HEK293 (cell line): ENCODE measurements around the gene KBTBD12.

Source experiments
- CTCF ChIA-PET: fragments of 350-600 bp; formaldehyde crosslinking; extraction: SDS; loops from one replicate; lab custom pipeline; 2021; ENCODE audit warnings: antibody characterized with exemption; lab: Yijun Ruan, JAX
- POLR2A ChIA-PET: fragments of 300-600 bp; formaldehyde crosslinking; extraction: SDS; loops from one replicate; lab custom pipeline; 2020; ENCODE audit warnings: antibody characterized with exemption, inconsistent platforms; lab: Yijun Ruan, JAX
- H3K27ac ChIP-seq: fragments of 200-500 bp; sonication (Bioruptor generic); 2 replicates; pipeline ENCODE4 v1.5.1; 2014; ENCODE audit warnings: low read depth, low read length, control low read depth, inconsistent platforms; ENCODE audit errors: extremely low read depth
- H3K36me3 ChIP-seq, 2 experiments: fragments of 200-500 bp in 1 of 2; sonication (Bioruptor generic) in 1 of 2; 1 replicate in 1 of 2; 2 replicates in 1 of 2; pipeline ENCODE4 v1.5.1; 2014 to 2017; ENCODE audit warnings: inconsistent platforms in 2 of 2, low read length in 2 of 2; ENCODE audit not compliant: control insufficient read depth in 2 of 2, insufficient read depth in 1 of 2
- H3K4me1 ChIP-seq: fragments of 200-500 bp; sonication (Bioruptor generic); 2 replicates; pipeline ENCODE4 v1.5.1; 2014; ENCODE audit warnings: mild to moderate bottlenecking, low read length, inconsistent platforms; ENCODE audit not compliant: control insufficient read depth, insufficient read depth
- H3K4me3 ChIP-seq: 2 replicates; pipeline ENCODE4 v1.5.1; 2011; ENCODE audit warnings: low read depth, mild to moderate bottlenecking, control low read depth, low read length, moderate library complexity
- H3K9me3 ChIP-seq: fragments of 200-500 bp; sonication (Bioruptor generic); 2 replicates; pipeline ENCODE4 v1.5.1; 2014; ENCODE audit warnings: low read depth, low read length, inconsistent platforms; ENCODE audit not compliant: control insufficient read depth, insufficient read depth
- BCL11B ChIP-seq: fragments of 450-650 bp; formaldehyde crosslinking; IDR thresholded peaks from 2 replicates; pipeline ENCODE4 v1.5.1; 2016; ENCODE audit warnings: low read depth, missing biosample characterization, missing genetic modification characterization
- HOXD13 ChIP-seq: sonication (generic); formaldehyde crosslinking; IDR thresholded peaks from 2 replicates; pipeline ENCODE4 v1.8.0; 2022; ENCODE audit warnings: missing genetic modification reagents, borderline replicate concordance
- KLF7 ChIP-seq: fragments of 450-650 bp; formaldehyde crosslinking; IDR thresholded peaks from 2 replicates; pipeline ENCODE4 v1.5.1; 2016; ENCODE audit warnings: missing biosample characterization, missing genetic modification characterization, borderline replicate concordance
- MEIS1 ChIP-seq: sonication (generic); formaldehyde crosslinking; IDR thresholded peaks from 2 replicates; pipeline ENCODE4 v1.8.1; 2022; ENCODE audit warnings: missing genetic modification reagents, mild to moderate bottlenecking, borderline replicate concordance
- PRDM2 ChIP-seq: fragments of 450-650 bp; formaldehyde crosslinking; IDR thresholded peaks from 2 replicates; pipeline ENCODE4 v1.5.1; 2016; ENCODE audit warnings: missing biosample characterization, missing genetic modification characterization, borderline replicate concordance
- SP2 ChIP-seq: fragments of 450-650 bp; formaldehyde crosslinking; IDR thresholded peaks from 2 replicates; pipeline ENCODE4 v1.5.1; 2016; ENCODE audit warnings: missing biosample characterization, missing genetic modification characterization
- YY2 ChIP-seq: fragments of 450-650 bp; formaldehyde crosslinking; IDR thresholded peaks from 2 replicates; pipeline ENCODE4 v1.5.1; 2016; ENCODE audit warnings: missing biosample characterization, missing genetic modification characterization
- ZBTB17 ChIP-seq: fragments of 450-650 bp; formaldehyde crosslinking; IDR thresholded peaks from 2 replicates; pipeline ENCODE4 v1.5.1; 2016; ENCODE audit warnings: missing biosample characterization, missing genetic modification characterization
- ZNF18 ChIP-seq: fragments of 450-650 bp; formaldehyde crosslinking; IDR thresholded peaks from 2 replicates; pipeline ENCODE4 v1.5.1; 2016; ENCODE audit warnings: missing biosample characterization, missing genetic modification characterization
- ZNF223 ChIP-seq: fragments of 450-650 bp; formaldehyde crosslinking; IDR thresholded peaks from 2 replicates; pipeline ENCODE4 v1.5.1; 2016; ENCODE audit warnings: missing biosample characterization, missing genetic modification characterization
- ZNF394 ChIP-seq: fragments of 450-650 bp; formaldehyde crosslinking; IDR thresholded peaks from 2 replicates; pipeline ENCODE4 v1.5.1; 2016; ENCODE audit warnings: missing biosample characterization, missing genetic modification characterization, mild to moderate bottlenecking, moderate library complexity, borderline replicate concordance
- ZNF473 ChIP-seq: fragments of 450-650 bp; formaldehyde crosslinking; IDR thresholded peaks from 2 replicates; pipeline ENCODE4 v1.5.1; 2017; ENCODE audit warnings: missing biosample characterization, missing genetic modification characterization
- ZNF501 ChIP-seq: fragments of 450-650 bp; formaldehyde crosslinking; IDR thresholded peaks from 2 replicates; pipeline ENCODE4 v1.5.1; 2016; ENCODE audit warnings: missing biosample characterization, missing genetic modification characterization
- ZNF544 ChIP-seq: fragments of 450-650 bp; formaldehyde crosslinking; IDR thresholded peaks from 2 replicates; pipeline ENCODE4 v1.5.0; 2017; ENCODE audit warnings: missing biosample characterization, missing genetic modification characterization
- ZNF549 ChIP-seq: fragments of 450-650 bp; IDR thresholded peaks from 2 replicates; pipeline ENCODE4 v1.5.1; 2018; ENCODE audit warnings: missing biosample characterization, missing genetic modification characterization, mild to moderate bottlenecking, inconsistent platforms, moderate library complexity
- ZNF600 ChIP-seq: fragments of 450-650 bp; formaldehyde crosslinking; IDR thresholded peaks from 2 replicates; pipeline ENCODE4 v1.5.1; 2016; ENCODE audit warnings: missing biosample characterization, missing genetic modification characterization
- ZNF768 ChIP-seq: fragments of 450-650 bp; formaldehyde crosslinking; IDR thresholded peaks from 2 replicates; pipeline ENCODE4 v1.5.1; 2018; ENCODE audit warnings: missing biosample characterization, mild to moderate bottlenecking, missing genetic modification characterization
- TF ChIP-seq, protein P1 (sequence below): fragments of 450-650 bp; formaldehyde crosslinking; IDR thresholded peaks from 2 replicates; pipeline ENCODE4 v1.5.1; 2016; ENCODE audit warnings: missing biosample characterization, missing genetic modification characterization, low read depth
- TF ChIP-seq, protein P2 (sequence below): fragments of 450-650 bp; formaldehyde crosslinking; conservative IDR thresholded peaks from 2 replicates; pipeline ENCODE4 v1.5.1; 2016; ENCODE audit warnings: low read depth, missing biosample characterization, missing genetic modification characterization

The KBTBD12 gene

GRCh38 chr3:128014548-128014947 lies 99.5 kb downstream of the KBTBD12 start:
- H3K4me3 ChIP-seq: no peak overlapping the region
- POLR2A ChIA-PET: no interaction called here
- no peaks in the 10 kb centered on the region for H3K4me1 ChIP-seq
- CTCF ChIA-PET: no interaction called here
- TF ChIP-seq ZNF394 (tag by site-specific recombination) (no peak), ZNF501 (no peak), ZNF549 (tag by site-specific recombination) (no peak), ZNF768 (tag by site-specific recombination) (no peak), ZNF544 (tag by site-specific recombination) (no peak), KLF7 (tag by site-specific recombination) (no peak), ZNF473 (tag by site-specific recombination) (no peak), ZNF18 (tag by site-specific recombination) (no peak), HOXD13 (CRISPR knock-in tag) (no peak), YY2 (no peak), SP2 (tag by site-specific recombination) (no peak), PRDM2 (tag by site-specific recombination) (no peak), ZNF600 (tag by site-specific recombination) (no peak), BCL11B (tag by site-specific recombination) (no peak), ZBTB17 (tag by site-specific recombination) (no peak), ZNF223 (tag by site-specific recombination) (no peak), MEIS1 (no peak)
- TF ChIP-seq, protein P1, sequence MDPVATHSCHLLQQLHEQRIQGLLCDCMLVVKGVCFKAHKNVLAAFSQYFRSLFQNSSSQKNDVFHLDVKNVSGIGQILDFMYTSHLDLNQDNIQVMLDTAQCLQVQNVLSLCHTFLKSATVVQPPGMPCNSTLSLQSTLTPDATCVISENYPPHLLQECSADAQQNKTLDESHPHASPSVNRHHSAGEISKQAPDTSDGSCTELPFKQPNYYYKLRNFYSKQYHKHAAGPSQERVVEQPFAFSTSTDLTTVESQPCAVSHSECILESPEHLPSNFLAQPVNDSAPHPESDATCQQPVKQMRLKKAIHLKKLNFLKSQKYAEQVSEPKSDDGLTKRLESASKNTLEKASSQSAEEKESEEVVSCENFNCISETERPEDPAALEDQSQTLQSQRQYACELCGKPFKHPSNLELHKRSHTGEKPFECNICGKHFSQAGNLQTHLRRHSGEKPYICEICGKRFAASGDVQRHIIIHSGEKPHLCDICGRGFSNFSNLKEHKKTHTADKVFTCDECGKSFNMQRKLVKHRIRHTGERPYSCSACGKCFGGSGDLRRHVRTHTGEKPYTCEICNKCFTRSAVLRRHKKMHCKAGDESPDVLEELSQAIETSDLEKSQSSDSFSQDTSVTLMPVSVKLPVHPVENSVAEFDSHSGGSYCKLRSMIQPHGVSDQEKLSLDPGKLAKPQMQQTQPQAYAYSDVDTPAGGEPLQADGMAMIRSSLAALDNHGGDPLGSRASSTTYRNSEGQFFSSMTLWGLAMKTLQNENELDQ (tag by site-specific recombination): no peak
- TF ChIP-seq, protein P2, sequence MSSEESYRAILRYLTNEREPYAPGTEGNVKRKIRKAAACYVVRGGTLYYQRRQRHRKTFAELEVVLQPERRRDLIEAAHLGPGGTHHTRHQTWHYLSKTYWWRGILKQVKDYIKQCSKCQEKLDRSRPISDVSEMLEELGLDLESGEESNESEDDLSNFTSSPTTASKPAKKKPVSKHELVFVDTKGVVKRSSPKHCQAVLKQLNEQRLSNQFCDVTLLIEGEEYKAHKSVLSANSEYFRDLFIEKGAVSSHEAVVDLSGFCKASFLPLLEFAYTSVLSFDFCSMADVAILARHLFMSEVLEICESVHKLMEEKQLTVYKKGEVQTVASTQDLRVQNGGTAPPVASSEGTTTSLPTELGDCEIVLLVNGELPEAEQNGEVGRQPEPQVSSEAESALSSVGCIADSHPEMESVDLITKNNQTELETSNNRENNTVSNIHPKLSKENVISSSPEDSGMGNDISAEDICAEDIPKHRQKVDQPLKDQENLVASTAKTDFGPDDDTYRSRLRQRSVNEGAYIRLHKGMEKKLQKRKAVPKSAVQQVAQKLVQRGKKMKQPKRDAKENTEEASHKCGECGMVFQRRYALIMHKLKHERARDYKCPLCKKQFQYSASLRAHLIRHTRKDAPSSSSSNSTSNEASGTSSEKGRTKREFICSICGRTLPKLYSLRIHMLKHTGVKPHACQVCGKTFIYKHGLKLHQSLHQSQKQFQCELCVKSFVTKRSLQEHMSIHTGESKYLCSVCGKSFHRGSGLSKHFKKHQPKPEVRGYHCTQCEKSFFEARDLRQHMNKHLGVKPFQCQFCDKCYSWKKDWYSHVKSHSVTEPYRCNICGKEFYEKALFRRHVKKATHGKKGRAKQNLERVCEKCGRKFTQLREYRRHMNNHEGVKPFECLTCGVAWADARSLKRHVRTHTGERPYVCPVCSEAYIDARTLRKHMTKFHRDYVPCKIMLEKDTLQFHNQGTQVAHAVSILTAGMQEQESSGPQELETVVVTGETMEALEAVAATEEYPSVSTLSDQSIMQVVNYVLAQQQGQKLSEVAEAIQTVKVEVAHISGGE (tag by site-specific recombination): no peak
- no peaks in the 10 kb centered on the region for H3K36me3 ChIP-seq
- H3K27ac ChIP-seq: no peak overlapping the region
- no peaks in the 10 kb centered on the region for H3K9me3 ChIP-seq
